Activated T-helper 2 cell treated with anti-CD3 and anti-CD28 coated beads, Interferon-gamma antibody, Interleukin-2, Interleukin-4, amounts not matched to agents 10 μg/mL and 5 μg/mL and 100 μg/mL, durations not matched to agents 14 hours and 24 hours and 36 hours (primary cell): Measurements from ENCODE around the gene CFAP43. TPM values are rescaled to one million over a fixed set of nuclear protein-coding genes. Genes with fewer than 3 reads are reported as not detected.

Experiments
- DNase-seq: peaks from one replicate; pipeline ENCODE4 v3.0.0; 2021; ENCODE audit warnings: low spot score
- H3K27ac Mint-ChIP-seq: one replicate; pipeline ENCODE4 v1.8.0; 2021; ENCODE audit warnings: mixed read lengths
- H3K27me3 Mint-ChIP-seq: one replicate; pipeline ENCODE4 v1.8.0; 2021; ENCODE audit warnings: low read depth, mixed read lengths
- H3K36me3 Mint-ChIP-seq: one replicate; pipeline ENCODE4 v1.8.0; 2021; ENCODE audit warnings: low read depth, mixed read lengths
- H3K4me1 Mint-ChIP-seq: one replicate; pipeline ENCODE4 v1.8.0; 2021; ENCODE audit warnings: low read depth, mixed read lengths
- H3K4me3 Mint-ChIP-seq: one replicate; pipeline ENCODE4 v1.8.0; 2021; ENCODE audit warnings: low read depth, mild to moderate bottlenecking, moderate library complexity, mixed read lengths
- H3K9me3 Mint-ChIP-seq: one replicate; pipeline ENCODE4 v1.8.0; 2021; ENCODE audit warnings: mixed read lengths
- intact Hi-C: fragments of 100-400 bp; cut with micrococcal nuclease; formaldehyde crosslinking; loops from one replicate; pipeline ENCODE4 v1.15.1; 2023
- total RNA-seq: library from RNA; stranded (reverse); gene quantifications from 2 replicates; pipeline ENCODE4 v1.2.3, GENCODE V29; 2022

The CFAP43 gene
- total RNA-seq, 1 donor from 2014 or later: 0.07 TPM

DNA sequence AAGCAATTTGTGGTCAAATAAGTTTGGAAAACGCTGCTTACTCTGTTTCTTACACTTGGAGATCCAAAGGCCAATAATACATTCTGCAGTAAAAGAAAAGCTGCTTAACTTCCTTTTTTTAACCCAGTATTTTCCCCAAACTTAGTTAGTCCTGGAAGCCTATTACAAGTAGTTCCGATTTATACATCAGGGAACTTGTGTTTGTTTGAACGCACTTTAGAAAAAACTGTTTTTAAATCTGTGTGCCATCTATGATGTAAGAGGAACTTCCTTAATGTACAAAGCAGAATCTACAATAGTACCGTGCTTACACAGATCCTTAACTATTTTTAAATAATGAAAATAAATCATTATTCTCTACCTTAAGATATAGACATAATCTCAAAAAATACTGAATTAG lies 87.2 kb downstream of the CFAP43 start:
- Mint-ChIP-seq H3K27me3 (peaks cover 51% of the 10 kb centered on the region), H3K27ac (no peak overlapping the region), H3K4me3 (no peak overlapping the region), H3K36me3 (no peaks in the 10 kb centered on the region), H3K4me1 (no peaks in the 10 kb centered on the region), H3K9me3 (no peaks in the 10 kb centered on the region)
- intact Hi-C loops: no loop called here
- DNase-seq: no peak

- intact Hi-C loops: no loop called here
- no peak overlapping the region for H3K27ac Mint-ChIP-seq
- H3K9me3 Mint-ChIP-seq: no peaks in the 10 kb centered on the region
Measured at GRCh38 chr10:104143829-104144228, 88.3 kb downstream of the CFAP43 start.

GRCh38 chr10:104142081-104142480 lies 90.1 kb downstream of the CFAP43 start:
- no peak overlapping the region for H3K27ac Mint-ChIP-seq
- no peak for DNase-seq
- no peak overlapping the region for H3K4me3 Mint-ChIP-seq
- H3K9me3 Mint-ChIP-seq: no peaks in the 10 kb centered on the region
- no peaks in the 10 kb centered on the region for H3K36me3 Mint-ChIP-seq
- peaks cover 46% of the 10 kb centered on the region for H3K27me3 Mint-ChIP-seq
- intact Hi-C loops: no loop called here
- no peaks in the 10 kb centered on the region for H3K4me1 Mint-ChIP-seq

More at GRCh38 chr10:104143829-104144228, 88.3 kb downstream of the CFAP43 start:
- Mint-ChIP-seq H3K36me3 (no peaks in the 10 kb centered on the region), H3K4me3 (no peak overlapping the region), H3K27me3 (peaks cover 54% of the 10 kb centered on the region), H3K4me1 (no peaks in the 10 kb centered on the region)
- no peak for DNase-seq

GRCh38 chr10:104139221-104139620 lies 92.9 kb downstream of the CFAP43 start:
- peaks cover 2% of the 10 kb centered on the region for H3K4me1 Mint-ChIP-seq

DNA sequence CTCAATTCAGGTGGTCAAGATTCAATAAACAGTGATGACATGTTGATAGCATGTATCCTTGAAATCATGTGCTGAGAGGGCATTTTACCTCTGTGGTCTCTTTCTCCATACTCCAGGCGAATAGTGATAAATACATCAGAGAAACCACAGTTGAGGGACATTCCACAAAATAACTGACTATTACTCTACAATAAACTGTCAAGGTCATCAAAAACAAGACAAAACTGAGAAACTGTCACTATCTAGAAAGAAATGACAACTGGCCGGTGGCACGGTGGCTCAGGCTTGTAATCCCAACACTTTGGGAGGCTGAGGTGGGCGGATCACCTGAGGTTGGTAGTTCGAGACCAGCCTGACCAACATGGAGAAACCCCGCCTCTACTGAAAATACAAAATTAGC lies 94.0 kb downstream of the CFAP43 start:
- Mint-ChIP-seq H3K4me3 (no peak overlapping the region), H3K9me3 (no peaks in the 10 kb centered on the region), H3K27ac (no peak overlapping the region), H3K4me1 (peaks cover 2% of the 10 kb centered on the region), H3K27me3 (peaks cover 41% of the 10 kb centered on the region), H3K36me3 (no peaks in the 10 kb centered on the region)
- intact Hi-C loops: no loop called here
- DNase-seq: no peak

More at GRCh38 chr10:104139221-104139620, 92.9 kb downstream of the CFAP43 start:
- H3K27ac Mint-ChIP-seq: no peak overlapping the region
- no peak overlapping the region for H3K4me3 Mint-ChIP-seq
- DNase-seq: no peak
- no peaks in the 10 kb centered on the region for H3K36me3 Mint-ChIP-seq
- intact Hi-C loops: no loop called here
- peaks cover 35% of the 10 kb centered on the region for H3K27me3 Mint-ChIP-seq
- no peaks in the 10 kb centered on the region for H3K9me3 Mint-ChIP-seq

DNA sequence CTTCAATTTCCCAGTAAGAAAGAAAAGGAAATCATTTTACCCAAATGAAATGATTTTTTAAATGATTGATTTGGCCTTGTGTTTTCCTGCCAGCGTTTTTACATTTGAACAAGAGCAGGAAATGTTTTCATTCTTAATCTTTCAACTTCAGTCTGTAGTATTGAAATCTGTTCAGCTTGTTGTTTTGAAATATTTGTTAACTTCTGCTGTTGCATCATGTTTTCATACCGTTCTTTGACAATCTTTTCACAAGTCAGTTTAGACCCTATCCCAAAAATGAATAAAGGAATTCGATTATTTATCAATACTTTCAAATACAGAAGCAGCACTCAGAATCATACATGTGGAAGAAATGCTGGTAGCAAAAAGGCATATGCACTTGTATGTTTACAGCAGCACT lies 102.1 kb downstream of the CFAP43 start:
- peaks cover 17% of the 10 kb centered on the region for H3K36me3 Mint-ChIP-seq
- DNase-seq: no peak
- H3K4me1 Mint-ChIP-seq: no peaks in the 10 kb centered on the region
- peaks cover 25% of the 10 kb centered on the region for H3K27me3 Mint-ChIP-seq
- intact Hi-C loops: no loop called here
- no peaks in the 10 kb centered on the region for H3K9me3 Mint-ChIP-seq
- no peak overlapping the region for H3K27ac Mint-ChIP-seq
- no peak overlapping the region for H3K4me3 Mint-ChIP-seq

DNA sequence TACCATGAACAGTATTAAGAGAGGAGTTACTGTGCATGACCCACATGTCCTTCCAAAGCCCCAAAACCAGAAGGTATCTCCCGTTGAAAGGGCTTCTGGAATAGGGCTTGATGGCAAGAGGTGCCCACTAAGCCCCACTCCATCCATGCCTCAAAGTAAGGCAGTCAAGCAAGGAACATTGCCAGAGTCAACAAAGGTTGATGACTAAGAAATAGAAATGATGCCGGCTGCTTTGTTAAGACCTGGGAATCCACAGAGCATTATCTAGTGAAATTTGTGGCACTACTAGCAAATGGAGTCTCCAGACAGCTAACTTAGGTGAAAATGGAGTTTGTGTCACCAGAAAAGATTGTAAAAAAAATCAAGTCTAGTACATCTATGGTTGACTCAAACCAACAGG lies 104.0 kb downstream of the CFAP43 start:
- Mint-ChIP-seq H3K27ac (no peak overlapping the region), H3K4me1 (peaks cover 7% of the 10 kb centered on the region), H3K36me3 (peaks cover 27% of the 10 kb centered on the region), H3K27me3 (peaks cover 11% of the 10 kb centered on the region), H3K4me3 (no peak overlapping the region), H3K9me3 (no peaks in the 10 kb centered on the region)
- intact Hi-C loops: no loop called here
- DNase-seq: no peak

GRCh38 chr10:104127411-104127810 lies 104.8 kb downstream of the CFAP43 start:
- no peak overlapping the region for H3K4me3 Mint-ChIP-seq
- peaks cover 3% of the 10 kb centered on the region for H3K27me3 Mint-ChIP-seq
- no peak for DNase-seq
- intact Hi-C loops: no loop called here
- no peak overlapping the region for H3K27ac Mint-ChIP-seq
- H3K36me3 Mint-ChIP-seq: peaks cover 28% of the 10 kb centered on the region
- no peaks in the 10 kb centered on the region for H3K9me3 Mint-ChIP-seq
- H3K4me1 Mint-ChIP-seq: peaks cover 12% of the 10 kb centered on the region

GRCh38 chr10:104123397-104123796 lies 108.8 kb downstream of the CFAP43 start:
- H3K4me3 Mint-ChIP-seq: peak overlapping the region; percentile 90
- peaks cover 28% of the 10 kb centered on the region for H3K4me1 Mint-ChIP-seq
- peak overlapping the region; percentile 60 for H3K27ac Mint-ChIP-seq
- H3K27me3 Mint-ChIP-seq: no peaks in the 10 kb centered on the region
- peaks cover 28% of the 10 kb centered on the region for H3K36me3 Mint-ChIP-seq
- intact Hi-C loops: loop anchor here (5.0 kb wide), 4 partner anchors 96 to 366 kb away; partner anchors contain the start of genes CFAP43 and ITPRIP
- no peaks in the 10 kb centered on the region for H3K9me3 Mint-ChIP-seq
- DNase-seq: no peak

GRCh38 chr10:104122225-104123107 lies 109.7 kb downstream of the CFAP43 start:
- Mint-ChIP-seq H3K27ac (peak overlapping the region; percentile 99), H3K4me3 (peak overlapping the region; percentile 90), H3K4me1 (peaks cover 33% of the 10 kb centered on the region), H3K9me3 (no peaks in the 10 kb centered on the region), H3K36me3 (peaks cover 28% of the 10 kb centered on the region), H3K27me3 (peaks cover 5% of the 10 kb centered on the region)
- intact Hi-C loops: loop anchor here (1.0 to 5.0 kb wide), 5 partner anchors 95 to 365 kb away; partner anchors contain the start of genes CFAP43 and ITPRIP
- no peak for DNase-seq

- Mint-ChIP-seq H3K27ac (peak within 1 kb of the TSS; percentile 99), H3K4me1 (peaks cover 40% of the 10 kb centered on the region), H3K4me3 (peak within 1 kb of the TSS; percentile 90), H3K9me3 (no peaks in the 10 kb centered on the region), H3K27me3 (peaks cover 11% of the 10 kb centered on the region), H3K36me3 (peaks cover 26% of the 10 kb centered on the region)
- intact Hi-C loops: loop anchor here (1.0 to 5.0 kb wide), 9 partner anchors 11 to 364 kb away; partner anchors contain the start of genes CFAP43, GSTO2, ITPRIP and SLK
- DNase-seq: peak; percentile 99
Measured at GRCh38 chr10:104121485-104122224, 110.5 kb downstream of the CFAP43 start, which contains the start of gene SFR1. TSS of gene SFR1 (plus strand) at chr10:104122171. CDS start at chr10:104122184, 13 bp downstream.

- peak; percentile 77 for DNase-seq
- peak overlapping the region; percentile 90 for H3K4me3 Mint-ChIP-seq
- H3K27ac Mint-ChIP-seq: peak overlapping the region; percentile 99
- peaks cover 11% of the 10 kb centered on the region for H3K27me3 Mint-ChIP-seq
- H3K9me3 Mint-ChIP-seq: no peaks in the 10 kb centered on the region
- peaks cover 19% of the 10 kb centered on the region for H3K36me3 Mint-ChIP-seq
- intact Hi-C loops: loop anchor here (1.0 to 5.0 kb wide), 8 partner anchors 11 to 364 kb away; partner anchors contain the start of genes CFAP43, GSTO2, ITPRIP and SLK
- peaks cover 41% of the 10 kb centered on the region for H3K4me1 Mint-ChIP-seq
Measured at GRCh38 chr10:104120903-104121484, 111.2 kb downstream of the CFAP43 start.
